HFFc6 (cell line): ENCODE results near the gene DCAF8L1. TPM values are rescaled to one million over a fixed set of nuclear protein-coding genes. Genes with fewer than 3 reads are reported as not detected.
"Not testable (repeated sequence)": the region's sequence is repeated elsewhere in the genome, so short reads cannot be mapped to it uniquely, and the experiment has no call there.

Source experiments
- DNase-seq: peaks from one replicate; pipeline ENCODE4 v3.0.0-alpha.2; 2018
- H3K27ac Mint-ChIP-seq: 2 replicates; pipeline ENCODE4 v1.8.0; 2020; ENCODE audit warnings: mild to moderate bottlenecking, mixed read lengths
- H3K27me3 Mint-ChIP-seq: 2 replicates; pipeline ENCODE4 v1.8.0; 2021; ENCODE audit warnings: mild to moderate bottlenecking, moderate library complexity, mixed read lengths; ENCODE audit not compliant: insufficient read depth
- H3K36me3 Mint-ChIP-seq: 2 replicates; pipeline ENCODE4 v1.8.0; 2021; ENCODE audit warnings: low read depth, mixed read lengths
- H3K4me1 Mint-ChIP-seq: 2 replicates; pipeline ENCODE4 v1.8.0; 2020; ENCODE audit warnings: low read depth, mixed read lengths
- H3K4me3 Mint-ChIP-seq: 2 replicates; pipeline ENCODE4 v1.8.0; 2020; ENCODE audit warnings: mild to moderate bottlenecking, moderate library complexity, mixed read lengths
- H3K9me3 Mint-ChIP-seq: 2 replicates; pipeline ENCODE4 v1.8.0; 2020; ENCODE audit warnings: mild to moderate bottlenecking, mixed read lengths
- CTCF ChIP-seq: fragments of 200-600 bp; sonication (generic); IDR thresholded peaks from 2 replicates; pipeline ENCODE4 v1.5.0; 2021; ENCODE audit warnings: antibody characterized with exemption, mild to moderate bottlenecking
- total RNA-seq, 6 experiments: library from RNA; stranded (reverse); fragmentation: NEBNext Ultra II Directional; extraction: Animal tissue kit (Norgen Biotek cat#: 25700); gene quantifications; 2 replicates in 1 of 6; 3 replicates in 5 of 6; pipeline ENCODE4 v1.2.3, GENCODE V29; 2021

DCAF8L1 gene
- total RNA-seq, 6 experiments from 2014 or later, result not detected

- no peak for TF ChIP-seq CTCF
- Mint-ChIP-seq H3K27ac (no peak overlapping the region), H3K9me3 (no peaks in the 10 kb centered on the region), H3K27me3 (no peaks in the 10 kb centered on the region), H3K36me3 (no peaks in the 10 kb centered on the region), H3K4me1 (no peaks in the 10 kb centered on the region), H3K4me3 (no peak overlapping the region)
- DNase-seq, result no peak
Measured at GRCh38 chrX:27997622-27998021, 16.4 kb upstream of the DCAF8L1 start.

- Mint-ChIP-seq H3K4me1 (no peaks in the 10 kb centered on the region), H3K4me3 (no peak overlapping the region), H3K9me3 (no peaks in the 10 kb centered on the region), H3K27me3 (no peaks in the 10 kb centered on the region), H3K36me3 (no peaks in the 10 kb centered on the region), H3K27ac (no peak overlapping the region)
- DNase-seq, result no peak
- no peak for TF ChIP-seq CTCF
Measured at GRCh38 chrX:27996132-27996531, 14.9 kb upstream of the DCAF8L1 start.

- Mint-ChIP-seq H3K9me3 (no peaks in the 10 kb centered on the region), H3K4me1 (no peaks in the 10 kb centered on the region), H3K36me3 (no peaks in the 10 kb centered on the region), H3K4me3 (no peak overlapping the region), H3K27me3 (no peaks in the 10 kb centered on the region), H3K27ac (no peak overlapping the region)
- no peak for DNase-seq
- TF ChIP-seq CTCF, result no peak
Measured at GRCh38 chrX:27995611-27996010, 14.4 kb upstream of the DCAF8L1 start.

GRCh38 chrX:27987862-27988646 is 6.8 kb upstream of the DCAF8L1 start:
- no peaks in the 10 kb centered on the region for H3K4me1 Mint-ChIP-seq
- H3K9me3 Mint-ChIP-seq, result no peaks in the 10 kb centered on the region
- H3K4me3 Mint-ChIP-seq, result no peak overlapping the region
- H3K36me3 Mint-ChIP-seq, result no peaks in the 10 kb centered on the region
- no peaks in the 10 kb centered on the region for H3K27me3 Mint-ChIP-seq
- no peak for DNase-seq
- no peak for TF ChIP-seq CTCF
- H3K27ac Mint-ChIP-seq, result no peak overlapping the region

GRCh38 chrX:27976934-27977333 is 4.3 kb downstream of the DCAF8L1 start:
- H3K27me3 Mint-ChIP-seq, H3K36me3 Mint-ChIP-seq, H3K4me1 Mint-ChIP-seq, H3K27ac Mint-ChIP-seq, DNase-seq, H3K4me3 Mint-ChIP-seq: not testable (repeated sequence)
- peaks cover 12% of the 10 kb centered on the region; the same call in 1 of the 2 replicates for H3K9me3 Mint-ChIP-seq

GRCh38 chrX:27976284-27976683 is 5.0 kb downstream of the DCAF8L1 start:
- Mint-ChIP-seq H3K4me3 (no peak overlapping the region), H3K4me1 (no peaks in the 10 kb centered on the region), H3K9me3 (peaks cover 5% of the 10 kb centered on the region; the same call in 1 of the 2 replicates), H3K27me3 (no peaks in the 10 kb centered on the region), H3K27ac (no peak overlapping the region), H3K36me3 (no peaks in the 10 kb centered on the region)
- TF ChIP-seq CTCF, result no peak
- DNase-seq, result no peak
